ENCODE results near the gene ANKRD28.
A peak's percentile ranks its signal among the peaks of the same experiment; 100 is the strongest.
"Not testable (repeated sequence)": the region's sequence is repeated elsewhere in the genome, so short reads cannot be mapped to it uniquely, and the experiment has no call there.

Gene ANKRD28

GRCh38 chr3:15801298-15801697 lies 3.5 kb upstream of the ANKRD28 start:
- DNase-seq (ENCODE audit: low spot score) = no peak

GRCh38 chr3:15800780-15801179 lies 3.0 kb upstream of the ANKRD28 start:
- DNase-seq (ENCODE audit: low spot score) = no peak

- no peak for DNase-seq (ENCODE audit: low spot score)
Measured at GRCh38 chr3:15800327-15800726, 2.5 kb upstream of the ANKRD28 start.

GRCh38 chr3:15798533-15799245 lies 910 bp upstream of the ANKRD28 start:
- DNase-seq (ENCODE audit: low spot score) = no peak

GRCh38 chr3:15796771-15797641 lies 773 bp downstream of the ANKRD28 start:
- DNase-seq (ENCODE audit: low spot score) = peak; percentile 93

- no peak for DNase-seq (ENCODE audit: low spot score)
Measured at GRCh38 chr3:15796331-15796730, 1.4 kb downstream of the ANKRD28 start.

- DNase-seq (ENCODE audit: low spot score) = peak; percentile 37
Measured at GRCh38 chr3:15795651-15796308, 2.0 kb downstream of the ANKRD28 start.

- DNase-seq (ENCODE audit: low spot score) = no peak
Measured at GRCh38 chr3:15794842-15795650, 2.7 kb downstream of the ANKRD28 start.

GRCh38 chr3:15794303-15794771 lies 3.4 kb downstream of the ANKRD28 start:
- no peak for DNase-seq (ENCODE audit: low spot score)

- DNase-seq (ENCODE audit: low spot score) = no peak
Measured at GRCh38 chr3:15791525-15791924, 6.3 kb downstream of the ANKRD28 start.

GRCh38 chr3:15787941-15788340 lies 9.8 kb downstream of the ANKRD28 start:
- no peak for DNase-seq (ENCODE audit: low spot score)

- DNase-seq (ENCODE audit: low spot score) = no peak
Measured at GRCh38 chr3:15787526-15787925, 10.3 kb downstream of the ANKRD28 start.

GRCh38 chr3:15783361-15783969 lies 14.3 kb downstream of the ANKRD28 start:
- no peak for DNase-seq (ENCODE audit: low spot score)

GRCh38 chr3:15782429-15782828 lies 15.3 kb downstream of the ANKRD28 start:
- no peak for DNase-seq (ENCODE audit: low spot score)

- DNase-seq (ENCODE audit: low spot score) = no peak
Measured at GRCh38 chr3:15781637-15782402, 16.0 kb downstream of the ANKRD28 start.

GRCh38 chr3:15781131-15781530 lies 16.6 kb downstream of the ANKRD28 start:
- no peak for DNase-seq (ENCODE audit: low spot score)

GRCh38 chr3:15779111-15779510 lies 18.7 kb downstream of the ANKRD28 start:
- no peak for DNase-seq (ENCODE audit: low spot score)

- no peak for DNase-seq (ENCODE audit: low spot score)
Measured at GRCh38 chr3:15778332-15778858, 19.4 kb downstream of the ANKRD28 start.

GRCh38 chr3:15774931-15775560 lies 22.7 kb downstream of the ANKRD28 start:
- not testable (repeated sequence) for DNase-seq (ENCODE audit: low spot score)

- DNase-seq (ENCODE audit: low spot score) = no peak
Measured at GRCh38 chr3:15771444-15771843, 26.3 kb downstream of the ANKRD28 start.
